HEK293 (cell line): ENCODE data around the gene SRPX.

Experiments
- SCRT2 ChIP-seq: fragments of 450-650 bp; formaldehyde crosslinking; IDR thresholded peaks from 2 replicates; pipeline ENCODE4 v1.5.1; 2016; ENCODE audit warnings: missing biosample characterization, missing genetic modification characterization
- SP3 ChIP-seq: fragments of 450-650 bp; formaldehyde crosslinking; IDR thresholded peaks from 2 replicates; pipeline ENCODE4 v1.5.1; 2016; ENCODE audit warnings: missing biosample characterization, missing genetic modification characterization
- YY1 ChIP-seq: fragments of 450-650 bp; formaldehyde crosslinking; IDR thresholded peaks from 2 replicates; pipeline ENCODE4 v1.5.1; 2018; ENCODE audit warnings: missing biosample characterization, missing genetic modification characterization
- ZNF10 ChIP-seq: fragments of 450-650 bp; formaldehyde crosslinking; IDR thresholded peaks from 2 replicates; pipeline ENCODE4 v1.5.1; 2017; ENCODE audit warnings: missing biosample characterization, missing genetic modification characterization
- ZNF266 ChIP-seq: fragments of 450-650 bp; formaldehyde crosslinking; IDR thresholded peaks from 2 replicates; pipeline ENCODE4 v1.5.1; 2016; ENCODE audit warnings: missing biosample characterization, missing genetic modification characterization, low read depth
- ZNF274 ChIP-seq, 2 experiments: fragments of 200-500 bp in 1 of 2; fragments of 450-650 bp in 1 of 2; sonication (Bioruptor generic) in 1 of 2; formaldehyde crosslinking in 1 of 2; IDR thresholded peaks; 2 replicates each; pipeline versions ENCODE4 v1.5.1 to v1.6.1; 2014 to 2016; ENCODE audit warnings: borderline replicate concordance in 1 of 2, inconsistent platforms in 1 of 2, low read length in 1 of 2, missing biosample characterization in 1 of 2, missing genetic modification characterization in 1 of 2
- TF ChIP-seq, protein P1 (sequence below): fragments of 450-650 bp; formaldehyde crosslinking; IDR thresholded peaks from 2 replicates; pipeline ENCODE4 v1.5.1; 2016; ENCODE audit warnings: missing biosample characterization, missing genetic modification characterization
- TF ChIP-seq, protein P2 (sequence below): fragments of 450-650 bp; formaldehyde crosslinking; IDR thresholded peaks from 2 replicates; pipeline ENCODE4 v1.5.1; 2016; ENCODE audit warnings: missing biosample characterization, missing genetic modification characterization

DNA sequence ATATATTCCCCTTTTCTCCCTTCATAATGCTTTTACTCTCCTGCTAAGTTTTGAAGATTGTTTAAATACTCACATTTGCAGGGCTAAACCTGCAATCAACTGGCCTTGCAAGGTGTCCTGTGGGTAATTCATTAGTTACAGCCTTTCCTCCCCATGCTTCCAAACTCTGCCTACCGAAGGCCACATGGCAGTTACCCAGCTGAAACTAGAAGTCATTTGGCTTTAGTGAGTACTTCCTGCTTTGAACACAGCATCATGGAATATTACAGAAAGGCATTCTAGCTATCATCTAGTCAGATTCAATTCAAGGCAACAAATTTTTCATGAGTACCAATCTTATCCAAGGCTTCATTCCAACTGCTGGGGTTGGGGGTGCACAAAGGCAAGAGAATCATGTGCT is 55.6 kb downstream of the SRPX start:
- TF ChIP-seq, protein P1, sequence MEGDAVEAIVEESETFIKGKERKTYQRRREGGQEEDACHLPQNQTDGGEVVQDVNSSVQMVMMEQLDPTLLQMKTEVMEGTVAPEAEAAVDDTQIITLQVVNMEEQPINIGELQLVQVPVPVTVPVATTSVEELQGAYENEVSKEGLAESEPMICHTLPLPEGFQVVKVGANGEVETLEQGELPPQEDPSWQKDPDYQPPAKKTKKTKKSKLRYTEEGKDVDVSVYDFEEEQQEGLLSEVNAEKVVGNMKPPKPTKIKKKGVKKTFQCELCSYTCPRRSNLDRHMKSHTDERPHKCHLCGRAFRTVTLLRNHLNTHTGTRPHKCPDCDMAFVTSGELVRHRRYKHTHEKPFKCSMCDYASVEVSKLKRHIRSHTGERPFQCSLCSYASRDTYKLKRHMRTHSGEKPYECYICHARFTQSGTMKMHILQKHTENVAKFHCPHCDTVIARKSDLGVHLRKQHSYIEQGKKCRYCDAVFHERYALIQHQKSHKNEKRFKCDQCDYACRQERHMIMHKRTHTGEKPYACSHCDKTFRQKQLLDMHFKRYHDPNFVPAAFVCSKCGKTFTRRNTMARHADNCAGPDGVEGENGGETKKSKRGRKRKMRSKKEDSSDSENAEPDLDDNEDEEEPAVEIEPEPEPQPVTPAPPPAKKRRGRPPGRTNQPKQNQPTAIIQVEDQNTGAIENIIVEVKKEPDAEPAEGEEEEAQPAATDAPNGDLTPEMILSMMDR (tag by site-specific recombination), result no peak
- TF ChIP-seq, protein P2, sequence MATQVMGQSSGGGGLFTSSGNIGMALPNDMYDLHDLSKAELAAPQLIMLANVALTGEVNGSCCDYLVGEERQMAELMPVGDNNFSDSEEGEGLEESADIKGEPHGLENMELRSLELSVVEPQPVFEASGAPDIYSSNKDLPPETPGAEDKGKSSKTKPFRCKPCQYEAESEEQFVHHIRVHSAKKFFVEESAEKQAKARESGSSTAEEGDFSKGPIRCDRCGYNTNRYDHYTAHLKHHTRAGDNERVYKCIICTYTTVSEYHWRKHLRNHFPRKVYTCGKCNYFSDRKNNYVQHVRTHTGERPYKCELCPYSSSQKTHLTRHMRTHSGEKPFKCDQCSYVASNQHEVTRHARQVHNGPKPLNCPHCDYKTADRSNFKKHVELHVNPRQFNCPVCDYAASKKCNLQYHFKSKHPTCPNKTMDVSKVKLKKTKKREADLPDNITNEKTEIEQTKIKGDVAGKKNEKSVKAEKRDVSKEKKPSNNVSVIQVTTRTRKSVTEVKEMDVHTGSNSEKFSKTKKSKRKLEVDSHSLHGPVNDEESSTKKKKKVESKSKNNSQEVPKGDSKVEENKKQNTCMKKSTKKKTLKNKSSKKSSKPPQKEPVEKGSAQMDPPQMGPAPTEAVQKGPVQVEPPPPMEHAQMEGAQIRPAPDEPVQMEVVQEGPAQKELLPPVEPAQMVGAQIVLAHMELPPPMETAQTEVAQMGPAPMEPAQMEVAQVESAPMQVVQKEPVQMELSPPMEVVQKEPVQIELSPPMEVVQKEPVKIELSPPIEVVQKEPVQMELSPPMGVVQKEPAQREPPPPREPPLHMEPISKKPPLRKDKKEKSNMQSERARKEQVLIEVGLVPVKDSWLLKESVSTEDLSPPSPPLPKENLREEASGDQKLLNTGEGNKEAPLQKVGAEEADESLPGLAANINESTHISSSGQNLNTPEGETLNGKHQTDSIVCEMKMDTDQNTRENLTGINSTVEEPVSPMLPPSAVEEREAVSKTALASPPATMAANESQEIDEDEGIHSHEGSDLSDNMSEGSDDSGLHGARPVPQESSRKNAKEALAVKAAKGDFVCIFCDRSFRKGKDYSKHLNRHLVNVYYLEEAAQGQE, result no peak
- TF ChIP-seq SCRT2 (tag by site-specific recombination) (no peak), YY1 (tag by site-specific recombination) (no peak), ZNF266 (tag by site-specific recombination) (no peak), ZNF10 (tag by site-specific recombination) (no peak), SP3 (no peak), ZNF274 (IDR thresholded peaks at IDR 0.05; ENCODE audit: low read length) (no peak), ZNF274 (tag by site-specific recombination; IDR thresholded peaks at IDR 0.05; ENCODE audit: borderline replicate concordance) (no peak)
